ENCODE results near the gene PRSS35. TPM values are rescaled to one million over a fixed set of nuclear protein-coding genes. Genes with fewer than 3 reads are reported as not detected.
"Not testable (repeated sequence)": the region's sequence is repeated elsewhere in the genome, so short reads cannot be mapped to it uniquely, and the experiment has no call there.

Gene PRSS35
- total RNA-seq = under 1 TPM; 0.28 to 0.31 TPM

GRCh38 chr6:83511901-83512681, at the start of gene PRSS35:
Gene PRSS35, plus strand, starts transcription at chr6:83512534. Its CDS starts 10,908 bp downstream, at chr6:83523442.
- POLR2A ChIA-PET = no interaction called here
- H3K4me3 Mint-ChIP-seq = peak within 1 kb of the TSS; percentile 1
- ATAC-seq (ENCODE audit: low read depth) = peak; percentile 56
- no peak within 1 kb of the TSS for H3K27ac Mint-ChIP-seq
- H3K9me3 Mint-ChIP-seq = no peaks in the 10 kb centered on the region
- H3K36me3 Mint-ChIP-seq = no peaks in the 10 kb centered on the region
- DNase-seq = peak; percentile 31
- H3K4me1 Mint-ChIP-seq = peaks cover 7% of the 10 kb centered on the region
- H3K27me3 Mint-ChIP-seq = peaks cover 36% of the 10 kb centered on the region

GRCh38 chr6:83463886-83464285, 48.4 kb upstream of the PRSS35 start:
- POLR2A ChIA-PET = no interaction called here
- H3K4me1 Mint-ChIP-seq = no peaks in the 10 kb centered on the region
- no peak overlapping the region for H3K4me3 Mint-ChIP-seq
- DNase-seq (no peak), ATAC-seq (ENCODE audit: low read depth) (no peak)
- peaks cover 11% of the 10 kb centered on the region for H3K27me3 Mint-ChIP-seq
- no peak overlapping the region for H3K27ac Mint-ChIP-seq
- no peaks in the 10 kb centered on the region for H3K9me3 Mint-ChIP-seq
- H3K36me3 Mint-ChIP-seq = no peaks in the 10 kb centered on the region

GRCh38 chr6:83464381-83465140, 47.8 kb upstream of the PRSS35 start:
- Mint-ChIP-seq H3K9me3 (no peaks in the 10 kb centered on the region), H3K4me3 (no peak overlapping the region), H3K36me3 (no peaks in the 10 kb centered on the region), H3K4me1 (no peaks in the 10 kb centered on the region), H3K27ac (no peak overlapping the region), H3K27me3 (peaks cover 11% of the 10 kb centered on the region)
- no peak for DNase-seq
- POLR2A ChIA-PET = no interaction called here
- ATAC-seq (ENCODE audit: low read depth) = no peak

- H3K9me3 Mint-ChIP-seq = no peaks in the 10 kb centered on the region
- ATAC-seq (ENCODE audit: low read depth) = no peak
- no peak for DNase-seq
- no peak overlapping the region for H3K4me3 Mint-ChIP-seq
- no peaks in the 10 kb centered on the region for H3K36me3 Mint-ChIP-seq
- peaks cover 6% of the 10 kb centered on the region for H3K27me3 Mint-ChIP-seq
- H3K27ac Mint-ChIP-seq = no peak overlapping the region
- H3K4me1 Mint-ChIP-seq = no peaks in the 10 kb centered on the region
- POLR2A ChIA-PET = no interaction called here
Measured at GRCh38 chr6:83466328-83466727, 46.0 kb upstream of the PRSS35 start.

GRCh38 chr6:83467620-83468036, 44.7 kb upstream of the PRSS35 start:
- DNase-seq (no peak), ATAC-seq (ENCODE audit: low read depth) (no peak)
- Mint-ChIP-seq H3K27ac (no peak overlapping the region), H3K9me3 (no peaks in the 10 kb centered on the region), H3K27me3 (peaks cover 6% of the 10 kb centered on the region), H3K4me1 (no peaks in the 10 kb centered on the region), H3K4me3 (no peak overlapping the region), H3K36me3 (no peaks in the 10 kb centered on the region)
- POLR2A ChIA-PET = no interaction called here

GRCh38 chr6:83470001-83470400, 42.3 kb upstream of the PRSS35 start:
- Mint-ChIP-seq H3K9me3 (no peaks in the 10 kb centered on the region), H3K36me3 (no peaks in the 10 kb centered on the region), H3K27ac (no peak overlapping the region), H3K4me1 (no peaks in the 10 kb centered on the region), H3K4me3 (no peak overlapping the region), H3K27me3 (peaks cover 6% of the 10 kb centered on the region)
- ATAC-seq (ENCODE audit: low read depth) (no peak), DNase-seq (no peak)
- POLR2A ChIA-PET = no interaction called here

GRCh38 chr6:83470587-83470986, 41.7 kb upstream of the PRSS35 start:
- ATAC-seq (ENCODE audit: low read depth) = no peak
- H3K27me3 Mint-ChIP-seq = peaks cover 9% of the 10 kb centered on the region
- H3K27ac Mint-ChIP-seq = no peak overlapping the region
- POLR2A ChIA-PET = no interaction called here
- H3K36me3 Mint-ChIP-seq = no peaks in the 10 kb centered on the region
- no peak for DNase-seq
- H3K9me3 Mint-ChIP-seq = no peaks in the 10 kb centered on the region
- no peak overlapping the region for H3K4me3 Mint-ChIP-seq
- no peaks in the 10 kb centered on the region for H3K4me1 Mint-ChIP-seq

GRCh38 chr6:83472767-83473166, 39.6 kb upstream of the PRSS35 start:
- H3K27ac Mint-ChIP-seq = no peak overlapping the region
- H3K4me3 Mint-ChIP-seq = no peak overlapping the region
- H3K27me3 Mint-ChIP-seq = peaks cover 7% of the 10 kb centered on the region
- DNase-seq (no peak), ATAC-seq (ENCODE audit: low read depth) (no peak)
- POLR2A ChIA-PET = no interaction called here
- H3K4me1 Mint-ChIP-seq = no peaks in the 10 kb centered on the region
- no peaks in the 10 kb centered on the region for H3K9me3 Mint-ChIP-seq
- H3K36me3 Mint-ChIP-seq = no peaks in the 10 kb centered on the region

GRCh38 chr6:83474309-83474708, 38.0 kb upstream of the PRSS35 start:
- H3K4me3 Mint-ChIP-seq = no peak overlapping the region
- ATAC-seq (ENCODE audit: low read depth) = no peak
- POLR2A ChIA-PET = no interaction called here
- H3K9me3 Mint-ChIP-seq = no peaks in the 10 kb centered on the region
- no peaks in the 10 kb centered on the region for H3K4me1 Mint-ChIP-seq
- peaks cover 4% of the 10 kb centered on the region for H3K27me3 Mint-ChIP-seq
- H3K36me3 Mint-ChIP-seq = no peaks in the 10 kb centered on the region
- no peak overlapping the region for H3K27ac Mint-ChIP-seq
- no peak for DNase-seq

- H3K4me1 Mint-ChIP-seq = no peaks in the 10 kb centered on the region
Measured at GRCh38 chr6:83476971-83477370, 35.4 kb upstream of the PRSS35 start.

GRCh38 chr6:83479389-83479788, 32.9 kb upstream of the PRSS35 start:
- Mint-ChIP-seq H3K27me3 (peaks cover 5% of the 10 kb centered on the region), H3K36me3 (no peaks in the 10 kb centered on the region), H3K4me3 (no peak overlapping the region), H3K9me3 (no peaks in the 10 kb centered on the region), H3K4me1 (no peaks in the 10 kb centered on the region), H3K27ac (no peak overlapping the region)
- no peak for ATAC-seq (ENCODE audit: low read depth)
- no peak for DNase-seq
- POLR2A ChIA-PET = no interaction called here

More at GRCh38 chr6:83476971-83477370, 35.4 kb upstream of the PRSS35 start:
- Mint-ChIP-seq H3K36me3 (no peaks in the 10 kb centered on the region), H3K27ac (no peak overlapping the region), H3K9me3 (no peaks in the 10 kb centered on the region), H3K4me3 (no peak overlapping the region), H3K27me3 (peaks cover 4% of the 10 kb centered on the region)
- no peak for DNase-seq
- ATAC-seq (ENCODE audit: low read depth) = no peak
- POLR2A ChIA-PET = no interaction called here

GRCh38 chr6:83480470-83480869, 31.9 kb upstream of the PRSS35 start:
- no peaks in the 10 kb centered on the region for H3K4me1 Mint-ChIP-seq
- POLR2A ChIA-PET = no interaction called here
- no peaks in the 10 kb centered on the region for H3K9me3 Mint-ChIP-seq
- H3K36me3 Mint-ChIP-seq = no peaks in the 10 kb centered on the region
- H3K4me3 Mint-ChIP-seq = no peak overlapping the region
- H3K27me3 Mint-ChIP-seq = peaks cover 3% of the 10 kb centered on the region
- DNase-seq (no peak), ATAC-seq (ENCODE audit: low read depth) (no peak)
- H3K27ac Mint-ChIP-seq = no peak overlapping the region

- H3K27me3 Mint-ChIP-seq; DNase-seq; H3K36me3 Mint-ChIP-seq; ATAC-seq (ENCODE audit: low read depth); H3K4me1 Mint-ChIP-seq; H3K4me3 Mint-ChIP-seq; H3K27ac Mint-ChIP-seq; H3K9me3 Mint-ChIP-seq; POLR2A ChIA-PET: not testable (repeated sequence)
Measured at GRCh38 chr6:83481938-83482337, 30.4 kb upstream of the PRSS35 start.

GRCh38 chr6:83488448-83488847, 23.9 kb upstream of the PRSS35 start:
- H3K36me3 Mint-ChIP-seq = no peaks in the 10 kb centered on the region
- no peaks in the 10 kb centered on the region for H3K4me1 Mint-ChIP-seq
- no peaks in the 10 kb centered on the region for H3K9me3 Mint-ChIP-seq
- ATAC-seq (ENCODE audit: low read depth) (no peak), DNase-seq (no peak)
- H3K27ac Mint-ChIP-seq = no peak overlapping the region
- H3K4me3 Mint-ChIP-seq = no peak overlapping the region
- no peaks in the 10 kb centered on the region for H3K27me3 Mint-ChIP-seq
- POLR2A ChIA-PET = no interaction called here
